Islet precursor cell (in vitro differentiated cells): ENCODE measurements around the gene SIPA1L3.

Experiments
- DNase-seq: peaks from one replicate; pipeline ENCODE4 v3.0.0-alpha.2; 2018

The SIPA1L3 gene

DNA sequence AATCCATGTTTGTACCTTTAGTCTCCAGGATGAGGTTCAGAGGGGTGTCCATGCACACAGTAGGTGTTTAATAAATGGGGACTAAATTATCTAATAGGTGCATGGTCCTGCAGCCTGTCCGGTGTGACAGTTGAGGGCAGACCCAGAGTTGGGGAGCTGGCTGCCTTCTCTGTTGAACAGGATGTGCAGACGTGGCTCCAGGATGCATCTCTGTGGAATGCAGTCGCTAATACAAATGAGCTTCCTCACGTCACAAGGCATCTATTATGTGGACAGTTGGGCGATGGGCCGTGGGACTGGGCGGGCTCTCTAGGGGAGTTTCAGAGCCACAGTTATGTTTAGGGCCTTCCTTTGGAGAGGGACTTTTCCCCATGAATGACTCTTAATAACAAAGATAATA lies 71.0 kb downstream of the SIPA1L3 start:
- peak; percentile 64 for DNase-seq

DNA sequence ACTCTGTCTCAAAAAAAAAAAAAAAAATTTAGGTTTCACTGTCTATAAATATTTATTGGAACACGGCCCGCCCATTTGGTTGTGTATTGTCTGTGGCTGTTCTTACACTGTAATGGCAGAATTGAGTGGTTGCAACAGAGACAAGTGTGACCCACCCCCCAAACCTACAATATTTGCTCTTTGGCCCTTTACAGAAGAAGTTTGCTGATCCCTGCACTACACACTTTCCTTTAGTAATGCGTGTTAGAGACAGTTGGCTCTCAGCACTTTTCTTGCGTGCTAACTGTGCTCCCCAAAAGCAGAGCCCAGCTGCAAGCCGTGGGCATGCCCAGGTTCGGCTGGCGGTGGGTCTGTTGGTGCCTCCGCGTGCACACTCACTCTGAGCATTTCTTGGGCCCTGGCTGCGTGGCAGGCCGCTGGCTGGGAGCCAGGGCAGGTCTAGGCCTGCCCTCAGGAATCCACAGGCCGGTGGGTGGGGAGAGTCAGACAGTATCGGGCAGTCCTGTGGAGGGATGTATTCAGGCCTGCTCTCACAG lies 72.6 kb downstream of the SIPA1L3 start:
- DNase-seq: peak; percentile 70

DNA sequence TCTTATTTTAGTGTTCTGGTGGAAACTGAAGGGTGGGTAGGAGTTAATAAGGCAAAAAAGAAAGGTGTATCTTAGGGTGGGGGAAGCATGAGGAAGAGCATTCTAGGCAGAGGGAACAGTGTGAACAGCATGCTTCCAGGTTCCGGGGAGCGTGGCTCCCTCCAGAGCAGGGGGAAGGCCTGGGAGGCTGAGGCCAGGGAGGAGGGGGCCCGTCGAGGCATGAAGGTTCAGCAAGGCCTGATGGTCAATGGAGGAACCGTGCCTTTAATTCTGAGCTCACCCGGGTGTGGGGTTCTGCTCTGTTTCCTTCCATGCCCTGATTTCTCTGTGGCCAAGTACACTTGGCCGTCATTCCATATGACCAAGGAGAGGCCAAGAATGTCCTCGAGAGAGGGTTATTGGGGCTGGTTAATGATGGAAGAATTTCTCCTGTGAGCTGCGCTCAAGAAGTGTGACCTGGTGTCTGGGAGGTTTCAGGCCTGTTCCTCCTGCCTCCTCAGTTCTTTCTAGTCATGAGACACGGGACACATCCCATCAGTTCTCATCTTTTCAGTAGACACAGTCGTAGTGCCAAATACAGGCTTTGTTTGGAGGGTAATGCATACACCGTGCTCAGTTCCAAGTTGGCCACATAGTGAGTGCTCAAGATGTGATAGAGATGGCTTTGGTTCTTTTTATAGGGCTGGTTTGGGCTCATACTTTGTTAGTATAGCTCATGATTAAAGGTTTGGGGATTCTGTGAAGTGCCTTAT lies 73.6 kb downstream of the SIPA1L3 start:
- DNase-seq: no peak

DNA sequence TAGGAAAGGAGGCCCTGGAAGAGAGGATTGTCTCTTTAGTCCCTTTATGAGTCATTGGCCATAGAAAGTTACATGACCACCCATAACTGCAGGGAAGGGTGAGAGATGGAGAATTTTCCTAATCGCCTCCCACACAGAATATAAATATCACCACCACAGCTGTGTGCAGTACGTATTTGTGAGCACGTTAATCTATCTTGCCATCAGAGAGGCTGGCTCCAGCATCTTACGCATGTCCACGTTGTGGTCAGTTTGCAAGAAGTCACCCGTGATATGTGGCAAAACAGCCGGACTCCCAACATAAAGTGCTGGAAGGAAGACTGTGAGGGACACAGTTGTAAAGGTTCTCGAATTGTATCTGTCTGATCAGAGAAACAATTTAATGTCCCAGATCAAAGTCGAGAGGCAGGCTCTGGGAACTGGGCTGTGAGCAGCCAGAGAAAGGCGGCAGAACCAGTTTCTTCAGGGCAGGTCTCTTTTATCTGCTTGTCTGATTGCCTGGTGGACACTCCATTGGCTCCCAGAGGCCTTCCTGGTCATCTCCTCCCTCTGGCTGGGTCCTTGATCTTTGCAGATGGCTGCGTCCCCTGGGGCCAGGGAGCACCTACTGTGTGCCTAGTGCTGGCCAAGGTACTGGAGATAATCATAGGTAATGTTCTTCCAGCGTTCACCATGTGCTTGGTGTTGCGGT lies 74.9 kb downstream of the SIPA1L3 start:
- peak; percentile 83 for DNase-seq

DNA sequence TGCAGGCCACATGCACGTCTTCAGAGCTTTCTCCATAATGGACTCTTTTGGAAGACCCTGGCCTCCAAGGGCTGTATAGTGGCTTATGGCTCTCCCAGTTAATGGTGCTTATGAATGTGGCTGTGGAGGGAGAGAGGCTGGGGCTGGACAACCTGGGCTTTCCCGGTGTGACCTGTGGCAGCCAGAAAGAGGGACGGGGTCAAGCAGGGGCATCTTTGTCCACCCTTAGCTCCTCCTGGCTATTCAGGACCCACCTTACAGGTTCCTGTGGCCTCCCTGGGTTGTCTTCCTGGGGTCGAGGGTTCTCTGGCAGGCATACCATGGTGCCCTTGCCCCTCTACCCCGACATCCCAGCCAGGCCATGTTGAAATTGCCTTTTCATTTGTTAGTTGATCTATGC lies 75.6 kb downstream of the SIPA1L3 start:
- DNase-seq: no peak

DNA sequence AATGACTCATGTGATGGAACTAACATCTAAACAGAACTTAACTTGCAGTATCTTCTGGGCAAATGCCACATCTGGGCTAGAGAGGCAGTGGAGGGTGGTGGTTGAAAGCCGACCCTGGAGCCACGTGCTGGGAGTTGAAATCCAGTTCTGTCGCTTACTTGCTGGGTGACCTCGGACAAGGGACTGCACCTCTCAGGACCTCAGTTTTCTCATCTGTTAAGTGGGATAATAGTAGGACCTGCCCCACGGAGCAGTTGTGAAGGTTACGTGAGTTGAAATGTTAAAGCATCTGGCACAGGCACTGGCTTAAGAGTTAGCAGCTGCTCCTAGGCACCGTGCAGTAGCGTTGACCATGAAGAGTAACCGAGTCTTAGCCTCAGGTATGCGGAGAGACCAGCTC lies 76.1 kb downstream of the SIPA1L3 start:
- no peak for DNase-seq

DNA sequence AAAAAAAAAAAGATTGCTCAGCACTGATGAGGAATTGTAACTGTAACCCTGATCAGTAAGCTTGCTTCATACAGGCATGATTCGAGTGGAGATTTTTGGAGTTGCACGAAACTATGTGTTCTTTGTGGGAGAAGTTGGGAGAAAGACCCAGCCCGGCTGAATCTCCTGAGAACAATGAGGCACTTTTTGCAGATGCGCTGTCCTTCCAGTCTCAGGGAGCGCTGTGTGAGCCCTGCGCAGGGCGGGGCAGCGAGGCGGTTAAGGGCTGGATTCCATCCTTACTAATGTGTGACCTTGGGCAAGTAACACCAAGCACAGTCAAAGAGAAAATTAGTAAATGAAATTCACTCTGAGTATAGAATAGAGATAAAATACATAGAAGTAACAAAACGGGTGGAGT lies 76.9 kb downstream of the SIPA1L3 start:
- no peak for DNase-seq

DNA sequence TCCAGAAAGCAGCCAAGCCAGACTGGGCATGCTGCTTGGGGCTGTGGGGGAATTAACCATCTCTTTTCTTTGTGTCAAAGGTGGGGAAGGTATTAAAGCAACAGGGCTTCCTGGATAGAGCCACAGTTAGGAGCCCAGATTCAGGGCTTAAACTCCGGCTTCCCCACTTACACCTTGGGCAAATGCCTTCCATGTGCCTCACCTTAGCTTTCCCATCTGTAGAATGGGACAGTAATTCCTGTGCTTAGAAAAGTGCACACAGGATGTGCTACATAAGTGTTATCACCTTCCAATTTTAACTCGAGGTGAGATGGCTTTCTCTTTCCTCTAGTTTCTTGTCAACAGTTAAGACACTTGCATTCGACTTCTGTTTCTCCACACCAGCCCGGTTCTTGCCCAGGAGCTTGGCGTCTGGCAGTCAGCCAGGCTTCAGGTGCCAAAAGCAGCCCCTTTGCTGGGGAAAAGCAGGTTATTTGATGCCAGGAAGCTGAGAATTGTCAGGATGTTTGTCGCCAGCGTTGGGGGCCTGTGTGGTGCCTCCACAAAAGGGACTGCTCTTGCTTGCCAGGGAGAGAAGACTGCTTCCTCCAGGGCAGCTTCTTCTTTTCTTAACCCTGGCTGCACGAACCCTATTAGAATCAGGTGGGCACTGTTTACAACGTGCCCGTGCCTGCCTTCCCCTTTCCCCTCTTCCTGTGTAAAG lies 79.2 kb downstream of the SIPA1L3 start:
- no peak for DNase-seq

DNA sequence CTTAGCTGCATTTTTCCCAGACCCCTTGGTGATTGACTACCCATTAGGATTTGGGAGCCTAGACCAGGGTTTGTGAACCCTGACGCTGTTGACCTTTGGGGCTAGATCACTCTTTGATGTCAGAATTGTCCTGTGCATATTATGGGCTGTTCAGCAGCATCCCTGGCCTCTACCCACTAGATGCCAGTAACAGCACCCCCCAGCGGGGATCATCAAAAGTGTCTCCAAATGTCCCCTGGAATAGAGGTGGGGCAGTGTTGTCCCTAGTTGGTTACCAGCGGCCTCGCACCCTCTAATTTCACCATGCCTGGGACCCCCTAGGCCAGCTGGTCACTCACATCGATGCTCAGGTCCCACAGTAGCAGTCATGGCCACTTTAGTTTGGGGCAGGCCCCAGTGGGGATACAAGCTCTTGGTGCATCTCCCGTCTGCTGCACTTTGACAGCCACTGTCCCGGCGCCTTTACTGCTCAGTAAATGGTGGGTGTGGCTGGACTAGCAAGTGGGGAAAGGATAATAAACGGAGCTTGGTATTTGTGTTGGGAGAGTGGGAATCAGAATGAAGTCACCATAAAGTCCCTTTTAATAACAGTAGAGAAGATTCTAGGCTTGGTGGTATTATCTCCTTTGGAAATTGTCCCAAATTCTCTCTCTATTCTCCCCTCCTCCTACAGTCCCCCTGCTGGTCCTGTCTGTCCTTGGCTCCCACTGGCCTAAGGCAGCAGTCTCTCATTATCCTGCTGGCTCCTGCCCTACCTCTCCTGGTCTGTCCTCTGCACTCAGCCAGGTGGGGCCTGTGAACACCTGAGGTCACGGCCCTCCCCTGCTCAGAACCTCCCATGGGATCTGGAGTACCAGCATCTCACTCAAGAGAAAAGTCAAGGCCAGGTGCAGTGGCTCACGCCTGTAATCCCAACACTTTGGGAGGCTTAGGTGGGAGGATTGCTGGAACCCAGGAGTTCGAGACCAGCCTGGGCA lies 80.6 kb downstream of the SIPA1L3 start:
- DNase-seq: no peak

DNA sequence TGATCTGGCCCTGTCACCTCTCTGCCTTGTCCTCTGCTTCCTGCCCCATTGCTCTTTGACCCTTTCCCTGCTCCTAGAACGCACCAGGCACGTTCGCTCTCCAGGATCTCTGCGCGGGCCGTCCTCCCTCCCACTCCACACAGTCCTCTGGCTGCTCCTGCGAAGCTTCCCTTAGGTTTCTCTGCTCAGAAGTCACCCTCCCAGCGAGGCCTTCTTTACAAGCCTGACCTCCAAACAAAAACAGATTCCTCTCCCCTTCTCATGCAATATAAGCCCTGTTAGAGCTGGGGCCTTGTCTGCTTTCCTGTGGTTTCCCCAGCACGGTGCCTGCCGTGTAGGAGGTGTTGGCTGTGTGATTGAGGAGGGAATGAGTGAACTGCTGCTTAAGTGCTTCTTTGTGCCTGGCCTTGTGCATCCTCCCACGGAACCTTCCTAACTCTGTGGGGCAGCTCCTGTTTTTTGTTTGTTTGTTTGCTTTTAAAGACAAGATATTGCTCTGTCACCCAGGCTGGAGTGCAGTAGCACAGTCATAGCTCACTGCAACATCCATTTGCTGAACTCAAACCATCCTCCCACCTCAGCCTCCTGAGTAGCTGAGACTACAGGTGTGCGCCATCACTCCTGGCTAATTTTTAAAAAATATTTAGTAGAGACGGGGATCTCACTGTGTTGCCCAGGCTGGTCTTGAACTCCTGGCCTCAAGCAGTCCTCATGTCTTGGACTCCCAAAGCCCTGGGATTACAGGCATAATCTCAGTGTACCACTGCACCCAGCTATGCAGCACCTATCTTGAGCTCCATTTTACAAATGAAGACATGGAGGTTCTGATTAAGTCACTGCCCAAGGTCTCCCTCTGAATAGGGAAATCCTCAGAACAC lies 82.0 kb downstream of the SIPA1L3 start:
- peak; percentile 65 for DNase-seq

DNA sequence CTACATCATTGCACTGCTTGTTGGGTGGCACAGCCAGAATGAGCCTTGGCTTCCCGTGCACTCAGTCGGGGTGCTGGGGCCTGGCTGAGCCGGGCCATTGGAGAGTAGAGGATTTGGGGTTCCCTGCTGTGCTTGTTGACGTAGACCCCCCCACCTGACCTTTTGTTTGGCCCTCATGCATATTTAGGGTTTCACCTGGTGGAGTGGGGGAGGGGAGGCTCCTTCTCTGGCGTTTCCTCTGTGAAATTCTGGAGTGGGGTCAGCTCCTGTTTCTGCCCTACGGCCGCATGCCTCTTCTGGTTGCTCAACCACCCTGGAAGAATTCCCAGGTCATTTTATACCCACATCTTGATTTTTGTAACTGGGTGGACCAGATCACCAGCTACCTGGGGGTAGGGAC lies 82.8 kb downstream of the SIPA1L3 start:
- DNase-seq: no peak

DNA sequence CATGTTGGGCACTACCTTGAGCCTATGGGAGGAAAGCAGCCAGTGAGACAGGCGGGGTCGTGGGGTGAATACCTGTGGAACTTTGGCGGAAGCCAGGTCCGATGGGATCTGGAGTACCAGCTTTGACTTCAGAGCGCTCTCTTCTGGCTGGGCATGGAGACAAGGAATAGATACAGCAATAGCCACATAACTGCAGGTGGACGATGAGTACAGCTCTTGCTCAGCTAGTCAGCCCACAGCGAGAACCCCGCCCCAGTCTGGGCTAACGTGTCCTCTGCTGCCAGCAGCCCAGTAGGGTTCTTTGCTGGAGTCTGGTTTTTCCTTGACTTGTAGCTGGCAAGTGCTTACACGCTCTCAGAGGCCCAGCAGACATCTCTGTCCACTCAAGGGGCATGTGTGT lies 83.4 kb downstream of the SIPA1L3 start:
- DNase-seq: no peak

DNA sequence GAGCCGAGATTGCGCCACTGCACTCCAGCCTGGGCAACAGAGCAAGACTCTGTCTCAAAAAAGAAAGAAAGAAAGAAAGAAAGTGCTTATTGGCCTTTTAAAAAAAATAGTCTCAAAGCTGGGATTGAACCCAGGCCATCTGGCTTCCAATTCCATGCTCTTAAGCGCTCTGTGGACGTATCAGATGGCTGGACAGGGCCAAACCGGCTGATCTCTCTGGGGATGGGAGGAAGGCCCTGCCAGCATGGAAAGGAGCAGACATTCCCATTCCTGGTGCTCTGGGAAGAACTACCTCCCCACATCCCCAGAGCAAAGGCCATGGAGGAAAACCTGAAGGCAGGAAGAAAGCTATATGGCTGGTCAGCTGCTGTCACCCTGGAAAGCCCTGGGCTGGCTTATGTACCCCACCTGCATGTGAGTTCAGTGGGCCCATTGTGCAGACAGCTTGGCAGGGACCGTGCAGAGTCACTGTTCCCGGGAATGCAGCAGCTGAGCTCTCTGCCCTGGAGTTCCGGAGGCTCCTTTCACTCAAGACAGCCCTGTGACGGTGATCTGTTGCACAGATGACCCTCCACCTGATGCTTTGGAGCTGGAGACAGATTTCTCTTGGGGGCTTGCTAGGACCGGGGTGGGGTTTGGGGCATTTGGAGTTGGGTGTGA lies 84.3 kb downstream of the SIPA1L3 start:
- no peak for DNase-seq

DNA sequence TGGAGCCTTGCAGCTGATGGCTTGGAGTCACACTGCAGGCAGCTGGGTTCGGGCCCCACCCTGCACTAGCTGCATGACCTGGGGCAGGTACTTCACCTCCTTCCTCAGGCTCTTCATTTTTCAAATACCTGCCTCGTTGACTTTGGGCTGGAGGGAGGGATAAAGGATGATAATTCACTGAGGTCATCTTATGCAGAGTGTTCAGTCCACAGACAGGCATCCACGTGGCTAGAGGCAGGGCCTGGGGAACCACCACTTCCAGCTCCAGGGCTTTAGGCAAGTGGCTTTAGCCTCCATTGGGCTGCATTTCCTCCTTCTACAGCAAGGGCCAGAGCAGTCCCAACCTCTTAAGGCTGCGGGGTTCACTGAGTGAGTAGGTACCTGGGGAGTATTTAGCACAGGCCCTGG lies 84.8 kb downstream of the SIPA1L3 start:
- DNase-seq: peak; percentile 82

DNA sequence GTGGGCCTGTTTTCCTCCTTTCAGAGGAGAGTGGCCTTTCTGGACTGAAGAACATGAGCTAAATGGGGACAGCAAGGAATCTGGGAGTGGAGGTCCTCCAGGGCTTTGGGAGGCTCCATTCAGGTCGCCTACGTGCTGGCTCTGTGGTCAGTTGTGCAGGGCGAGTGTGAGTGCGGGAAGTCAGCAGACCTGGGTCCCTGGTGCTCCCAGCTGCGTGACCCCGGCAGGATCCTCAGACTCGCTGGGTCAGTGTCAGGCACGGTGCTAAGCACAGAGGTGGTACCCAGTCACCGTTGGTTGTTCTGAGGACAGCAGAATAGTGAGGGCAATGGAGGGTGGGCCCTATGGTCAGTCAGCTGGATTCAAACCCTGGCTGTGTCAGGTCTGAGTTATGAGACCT lies 85.8 kb downstream of the SIPA1L3 start:
- no peak for DNase-seq

DNA sequence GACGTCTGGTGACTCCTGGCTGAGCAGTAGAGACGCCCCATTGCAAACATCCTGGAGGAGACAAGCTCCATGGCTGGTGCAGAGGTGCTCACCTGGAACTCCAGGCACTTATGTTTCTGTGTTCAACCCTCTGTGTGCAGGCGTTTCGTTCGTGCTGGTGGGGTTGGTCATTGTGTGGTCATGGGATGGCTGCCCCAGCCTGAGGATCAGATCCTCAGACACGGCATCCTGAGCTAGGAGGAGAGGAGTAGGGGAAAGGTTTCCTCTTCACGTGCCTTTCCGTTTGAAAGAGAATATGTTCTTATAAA lies 87.8 kb downstream of the SIPA1L3 start:
- no peak for DNase-seq

DNA sequence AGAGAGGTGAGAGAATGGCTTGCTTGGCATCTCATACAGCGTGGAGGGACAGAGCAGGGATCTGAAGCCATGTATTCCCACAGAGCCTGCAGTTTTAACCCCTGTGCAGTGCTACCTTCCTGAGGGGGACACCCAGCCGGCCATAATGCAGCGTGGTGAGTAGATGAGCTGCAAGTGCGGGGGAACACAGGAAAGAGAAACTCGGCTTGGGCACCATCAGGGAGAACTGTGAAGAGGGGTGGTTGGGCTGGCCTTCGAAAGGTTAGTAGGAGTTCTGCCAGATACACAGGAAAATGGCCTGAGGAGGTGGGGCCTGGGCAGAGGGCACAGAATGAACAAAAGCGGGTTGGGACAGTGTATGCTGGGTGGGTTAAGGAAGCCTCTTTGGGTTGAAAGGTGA lies 88.3 kb downstream of the SIPA1L3 start:
- no peak for DNase-seq

DNA sequence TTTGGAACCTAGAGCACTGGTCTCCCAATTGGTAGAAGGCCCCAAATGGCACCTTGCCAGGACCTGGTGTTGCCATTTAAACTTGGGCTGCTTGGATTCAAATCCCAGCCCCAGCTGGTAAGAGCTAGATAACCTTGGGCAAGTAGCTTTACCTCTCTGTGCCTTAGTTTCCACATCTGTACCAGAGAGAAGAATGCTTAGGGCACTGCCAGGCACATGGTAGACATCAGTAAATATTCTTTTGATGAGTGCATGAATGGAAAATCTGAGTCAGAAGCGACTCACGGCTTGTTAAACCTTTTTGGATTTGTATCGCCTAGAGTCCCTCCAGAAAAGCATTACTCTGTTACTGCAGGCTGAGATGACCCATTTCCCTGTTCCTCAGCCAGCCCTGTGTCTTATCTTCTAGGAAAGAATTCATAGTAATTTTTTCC lies 90.9 kb downstream of the SIPA1L3 start:
- no peak for DNase-seq

DNA sequence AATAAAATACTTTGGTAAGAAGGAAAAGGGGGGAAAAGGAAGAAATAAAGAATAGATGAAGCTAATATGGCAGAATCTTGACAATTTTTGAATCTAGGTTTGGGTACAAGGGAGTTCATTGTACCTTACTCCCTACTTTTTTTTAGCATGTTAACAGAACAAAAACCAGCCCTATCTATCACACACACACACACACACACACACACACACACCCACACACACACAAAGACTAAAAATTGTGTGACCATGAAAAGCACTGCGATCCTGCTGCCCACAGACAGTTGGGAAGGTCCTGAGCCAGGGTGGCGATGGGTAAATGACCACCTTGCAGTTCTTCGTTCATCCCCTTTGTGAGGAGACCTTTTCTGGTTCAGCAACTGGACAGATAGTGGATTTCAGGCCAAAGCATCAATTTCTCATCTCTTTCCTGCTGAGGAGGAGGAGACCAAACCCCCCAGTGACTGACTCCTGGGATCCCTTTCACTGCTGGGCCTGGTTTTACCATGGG lies 91.8 kb downstream of the SIPA1L3 start:
- DNase-seq: no peak

DNA sequence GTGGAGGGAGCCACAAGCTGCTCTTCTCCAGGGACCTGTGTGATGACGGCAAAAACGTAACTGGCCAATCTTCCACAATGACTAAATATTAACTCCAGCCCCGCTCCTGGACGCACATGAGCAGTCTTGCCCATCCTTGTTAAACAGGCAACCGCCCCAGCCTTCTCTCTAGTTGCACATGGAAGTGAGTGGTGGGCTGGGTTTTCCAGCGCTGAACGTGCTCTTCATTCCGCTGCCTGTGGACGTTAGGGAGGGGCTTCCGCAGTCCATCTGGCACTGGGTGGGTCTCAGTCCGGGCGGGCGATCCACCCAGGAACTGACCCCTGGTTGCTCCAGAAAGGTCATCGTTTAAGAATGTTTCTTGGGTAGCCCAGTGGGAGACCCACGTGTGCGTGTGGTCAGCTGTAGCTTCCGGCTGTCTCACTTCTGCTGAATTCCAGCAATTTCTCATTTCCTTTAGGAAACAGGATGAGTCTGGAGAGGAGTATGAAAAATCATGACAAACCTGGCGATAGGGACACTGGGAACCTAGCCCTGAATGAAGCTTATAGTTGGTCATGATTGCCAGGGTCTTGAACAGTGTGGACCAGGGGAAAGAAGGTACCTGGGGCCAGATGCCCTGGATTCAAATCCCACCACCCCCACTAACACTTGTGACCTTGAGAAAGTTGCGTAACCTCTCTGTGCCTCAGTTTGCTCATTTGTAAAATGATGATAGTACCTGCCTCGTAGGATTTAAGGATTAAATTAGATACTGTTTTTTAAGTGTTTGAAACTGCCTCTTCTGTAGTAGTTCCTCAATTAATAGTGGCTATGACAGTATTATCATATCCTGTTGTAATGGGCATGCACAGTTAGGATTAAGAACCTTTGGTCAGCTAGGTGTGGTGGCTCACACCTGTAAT lies 92.6 kb downstream of the SIPA1L3 start:
- DNase-seq: no peak
